ENCODE measurements around the gene MAN2A1.

Gene MAN2A1

DNA sequence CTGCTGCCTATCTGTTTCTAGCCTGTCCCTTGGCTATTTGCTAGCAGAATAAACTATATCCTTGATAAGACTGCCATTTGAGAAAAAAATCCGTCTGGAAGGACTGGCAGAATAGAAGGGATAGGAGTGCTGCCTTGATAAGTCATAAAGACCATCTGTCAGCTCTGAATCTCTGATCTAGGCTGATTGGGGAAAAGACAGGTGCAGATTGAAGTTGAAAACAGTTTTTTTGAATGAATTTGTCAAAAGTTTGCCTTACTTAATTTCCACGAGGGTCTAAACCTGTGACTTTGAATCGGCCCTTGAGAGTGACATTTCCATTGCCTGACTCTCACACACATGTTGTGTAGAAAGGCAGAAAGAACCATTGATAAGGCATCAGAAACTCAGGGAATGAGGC, 218.6 kb downstream of the MAN2A1 start:
- TF ChIP-seq, protein P1, sequence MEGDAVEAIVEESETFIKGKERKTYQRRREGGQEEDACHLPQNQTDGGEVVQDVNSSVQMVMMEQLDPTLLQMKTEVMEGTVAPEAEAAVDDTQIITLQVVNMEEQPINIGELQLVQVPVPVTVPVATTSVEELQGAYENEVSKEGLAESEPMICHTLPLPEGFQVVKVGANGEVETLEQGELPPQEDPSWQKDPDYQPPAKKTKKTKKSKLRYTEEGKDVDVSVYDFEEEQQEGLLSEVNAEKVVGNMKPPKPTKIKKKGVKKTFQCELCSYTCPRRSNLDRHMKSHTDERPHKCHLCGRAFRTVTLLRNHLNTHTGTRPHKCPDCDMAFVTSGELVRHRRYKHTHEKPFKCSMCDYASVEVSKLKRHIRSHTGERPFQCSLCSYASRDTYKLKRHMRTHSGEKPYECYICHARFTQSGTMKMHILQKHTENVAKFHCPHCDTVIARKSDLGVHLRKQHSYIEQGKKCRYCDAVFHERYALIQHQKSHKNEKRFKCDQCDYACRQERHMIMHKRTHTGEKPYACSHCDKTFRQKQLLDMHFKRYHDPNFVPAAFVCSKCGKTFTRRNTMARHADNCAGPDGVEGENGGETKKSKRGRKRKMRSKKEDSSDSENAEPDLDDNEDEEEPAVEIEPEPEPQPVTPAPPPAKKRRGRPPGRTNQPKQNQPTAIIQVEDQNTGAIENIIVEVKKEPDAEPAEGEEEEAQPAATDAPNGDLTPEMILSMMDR (IDR thresholded peaks at IDR 0.05; ENCODE audit: extremely low read depth, insufficient read depth, missing control alignments): no peak
- in situ Hi-C loops (cut with MboI; ENCODE audit: low pct_unique_long_range_greater_than_20kb, low sequenced_read_pairs, unreplicated experiment): no loop called here
- no peak for DNase-seq (ENCODE audit: low spot score)

DNA sequence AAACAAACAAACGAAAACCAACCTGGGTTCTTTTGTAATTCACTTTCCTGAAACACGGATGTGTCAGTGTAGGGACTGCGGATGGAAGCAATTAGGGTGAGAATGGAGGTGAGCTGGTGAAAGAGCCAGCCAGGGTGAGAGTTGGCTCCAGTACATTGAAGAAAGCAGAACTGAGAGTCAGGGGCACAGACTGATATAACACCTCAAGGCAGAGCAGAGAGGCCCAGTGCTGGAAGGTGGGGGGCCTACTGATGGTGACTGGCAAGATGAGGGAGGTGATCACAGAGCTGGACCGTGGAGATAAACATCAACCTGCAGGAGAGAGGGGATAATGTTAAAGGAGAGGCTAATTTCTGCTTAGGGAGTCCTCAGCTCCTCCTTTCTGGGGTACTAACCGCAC, 221.1 kb downstream of the MAN2A1 start:
- DNase-seq (ENCODE audit: low spot score): no peak
- in situ Hi-C loops (cut with MboI; ENCODE audit: low pct_unique_long_range_greater_than_20kb, low sequenced_read_pairs, unreplicated experiment): no loop called here
- TF ChIP-seq, protein P1 (IDR thresholded peaks at IDR 0.05; ENCODE audit: extremely low read depth, insufficient read depth, missing control alignments): no peak

DNA sequence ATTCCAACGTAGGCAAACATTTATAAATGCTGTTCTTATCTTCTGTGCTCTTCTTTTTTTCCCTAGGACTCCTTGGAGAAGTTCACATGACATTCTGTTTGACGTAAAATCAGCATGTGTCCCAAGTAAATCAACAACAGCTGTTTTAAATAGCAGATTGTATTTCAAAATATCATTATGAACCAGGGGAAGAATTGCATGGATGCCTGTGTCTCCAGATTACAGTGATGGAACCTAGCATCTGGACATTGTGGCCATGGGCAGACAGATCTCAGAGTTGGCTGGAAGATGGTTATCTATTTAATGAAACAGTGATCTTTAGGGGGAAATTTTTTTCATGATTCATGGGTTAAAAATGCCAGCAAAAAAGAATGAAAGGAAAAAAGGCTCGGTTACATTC, 222.0 kb downstream of the MAN2A1 start:
- no peak for DNase-seq (ENCODE audit: low spot score)
- in situ Hi-C loops (cut with MboI; ENCODE audit: low pct_unique_long_range_greater_than_20kb, low sequenced_read_pairs, unreplicated experiment): no loop called here
- TF ChIP-seq, protein P1 (IDR thresholded peaks at IDR 0.05; ENCODE audit: extremely low read depth, insufficient read depth, missing control alignments): no peak

DNA sequence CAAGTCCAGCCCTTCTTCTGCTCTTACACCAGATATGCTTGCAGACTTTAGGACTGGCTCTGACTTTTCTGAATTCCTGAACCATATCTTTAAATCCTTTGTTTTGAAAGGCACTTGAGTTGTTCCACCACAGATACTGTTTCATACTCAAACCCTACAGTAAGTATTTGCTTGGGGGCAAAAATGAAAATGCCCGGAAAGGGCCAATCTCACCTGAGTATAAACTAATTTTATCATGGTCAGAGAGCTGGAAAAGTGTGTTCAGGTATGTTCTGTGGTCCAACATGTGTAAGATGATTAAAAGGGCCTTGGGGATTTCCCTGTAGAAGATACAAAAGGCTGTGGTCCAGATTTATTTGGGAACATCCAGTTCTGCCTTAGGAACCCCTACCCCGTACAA, 225.2 kb downstream of the MAN2A1 start:
- no peak for DNase-seq (ENCODE audit: low spot score)
- TF ChIP-seq, protein P1 (IDR thresholded peaks at IDR 0.05; ENCODE audit: extremely low read depth, insufficient read depth, missing control alignments): no peak
- in situ Hi-C loops (cut with MboI; ENCODE audit: low pct_unique_long_range_greater_than_20kb, low sequenced_read_pairs, unreplicated experiment): no loop called here

DNA sequence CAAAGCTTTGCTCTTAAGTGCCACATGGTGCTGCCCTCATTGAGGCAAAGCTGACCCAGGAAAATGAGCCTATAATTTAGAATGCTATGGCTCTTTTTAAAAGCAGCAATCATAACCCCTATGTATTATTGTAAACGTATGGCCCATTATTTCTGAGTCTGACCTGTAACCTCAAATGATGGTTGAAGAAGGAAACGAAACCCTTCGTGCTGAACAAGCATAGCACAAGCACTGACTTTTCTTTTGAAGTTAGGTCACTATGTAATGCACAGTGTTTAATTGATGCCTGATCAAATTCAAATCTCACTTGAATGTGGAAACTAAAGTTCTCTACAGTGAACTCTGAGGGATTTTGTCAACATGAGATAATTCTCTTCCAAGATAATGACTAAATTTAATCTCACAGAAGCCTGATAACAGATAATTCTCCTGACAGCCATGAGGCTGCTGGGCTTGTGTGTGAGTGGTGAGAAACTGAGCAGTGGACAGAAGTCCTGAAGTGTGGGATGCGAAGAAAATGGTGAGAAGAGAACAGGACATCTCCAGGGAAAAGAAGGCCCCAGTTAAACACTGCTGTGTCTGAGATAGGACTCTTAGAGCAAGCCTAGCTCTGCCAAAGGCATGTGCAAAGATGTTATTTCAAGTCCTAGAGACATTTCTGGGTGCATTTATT, 226.9 kb downstream of the MAN2A1 start:
- in situ Hi-C loops (cut with MboI; ENCODE audit: low pct_unique_long_range_greater_than_20kb, low sequenced_read_pairs, unreplicated experiment): no loop called here
- TF ChIP-seq, protein P1 (IDR thresholded peaks at IDR 0.05; ENCODE audit: extremely low read depth, insufficient read depth, missing control alignments): no peak
- DNase-seq (ENCODE audit: low spot score): no peak
